Trophoblast cell (in vitro differentiated cells and primary cell): ENCODE data around the gene MVD.
A peak's percentile ranks its signal among the peaks of the same experiment; 100 is the strongest.

Experiments used
- DNase-seq, 2 donors: peaks; one replicate each; pipeline ENCODE4 v3.0.0-alpha.2; 2016
- H2AFZ ChIP-seq: 2 replicates; pipeline ENCODE4 v1.6.1; 2013; ENCODE audit warnings: low read length, moderate library complexity, mild to moderate bottlenecking; ENCODE audit not compliant: insufficient read depth, poor library complexity
- H2AK5ac ChIP-seq: 2 replicates; pipeline ENCODE4 v1.6.1; 2013; ENCODE audit warnings: mild to moderate bottlenecking, low read length
- H2BK120ac ChIP-seq: 2 replicates; pipeline ENCODE4 v1.6.1; 2013; ENCODE audit warnings: low read length, mild to moderate bottlenecking, moderate library complexity; ENCODE audit not compliant: insufficient read depth, poor library complexity
- H2BK12ac ChIP-seq: 2 replicates; pipeline ENCODE4 v1.6.1; 2013; ENCODE audit warnings: mild to moderate bottlenecking, low read length, moderate library complexity
- H2BK5ac ChIP-seq: 2 replicates; pipeline ENCODE4 v1.6.1; 2013; ENCODE audit warnings: low read length, low read depth, moderate library complexity, mild to moderate bottlenecking; ENCODE audit not compliant: poor library complexity
- H3K14ac ChIP-seq: 2 replicates; pipeline ENCODE4 v1.6.1; 2013; ENCODE audit warnings: mild to moderate bottlenecking, low read length
- H3K18ac ChIP-seq: 2 replicates; pipeline ENCODE4 v1.6.1; 2013; ENCODE audit warnings: mild to moderate bottlenecking, low read length
- H3K23ac ChIP-seq: 2 replicates; pipeline ENCODE4 v1.6.1; 2013; ENCODE audit warnings: low read length
- H3K27ac ChIP-seq: 2 replicates; pipeline ENCODE4 v1.5.1; 2013; ENCODE audit warnings: low read depth, mild to moderate bottlenecking, inconsistent platforms, low read length, moderate library complexity
- H3K27me3 ChIP-seq: 2 replicates; pipeline ENCODE4 v1.6.1; 2013; ENCODE audit warnings: inconsistent platforms, mild to moderate bottlenecking, low read length, moderate library complexity; ENCODE audit not compliant: insufficient read depth
- H3K36me3 ChIP-seq, 2 experiments: 1 replicate in 1 of 2; 2 replicates in 1 of 2; pipeline ENCODE4 v1.6.1; 2013; ENCODE audit warnings: low read length in 2 of 2, mild to moderate bottlenecking in 2 of 2, moderate library complexity in 1 of 2; ENCODE audit not compliant: insufficient read depth in 2 of 2, control insufficient read depth in 1 of 2
- H3K4ac ChIP-seq: 2 replicates; pipeline ENCODE4 v1.6.1; 2013; ENCODE audit warnings: low read depth, mild to moderate bottlenecking, low read length, moderate library complexity
- H3K4me1 ChIP-seq, 2 experiments: 1 replicate in 1 of 2; 2 replicates in 1 of 2; pipeline ENCODE4 v1.6.1; 2013; ENCODE audit warnings: low read length in 2 of 2, mild to moderate bottlenecking in 2 of 2, moderate library complexity in 1 of 2; ENCODE audit not compliant: insufficient read depth in 2 of 2, control insufficient read depth in 1 of 2
- H3K4me2 ChIP-seq: 2 replicates; pipeline ENCODE4 v1.6.1; 2013; ENCODE audit warnings: inconsistent platforms, mild to moderate bottlenecking, low read length, moderate library complexity
- H3K4me3 ChIP-seq: 2 replicates; pipeline ENCODE4 v1.5.1; 2013; ENCODE audit warnings: mild to moderate bottlenecking, low read depth, low read length, inconsistent platforms
- H3K79me1 ChIP-seq: one replicate; pipeline ENCODE4 v1.6.1; 2013; ENCODE audit warnings: low read length
- H3K79me2 ChIP-seq: 2 replicates; pipeline ENCODE4 v1.6.1; 2013; ENCODE audit warnings: low read length, mild to moderate bottlenecking; ENCODE audit not compliant: control insufficient read depth, insufficient read depth, poor library complexity
- H3K9ac ChIP-seq: 2 replicates; pipeline ENCODE4 v1.6.1; 2013; ENCODE audit warnings: mild to moderate bottlenecking, low read length
- H3K9me3 ChIP-seq: 2 replicates; pipeline ENCODE4 v1.6.1; 2013; ENCODE audit warnings: low read depth, mild to moderate bottlenecking, control low read depth, inconsistent platforms, low read length; ENCODE audit not compliant: insufficient read depth
- H4K12ac ChIP-seq: 2 replicates; pipeline ENCODE4 v1.6.1; 2013; ENCODE audit warnings: low read depth, mild to moderate bottlenecking, low read length, moderate library complexity
- H4K8ac ChIP-seq: 2 replicates; pipeline ENCODE4 v1.6.1; 2013; ENCODE audit warnings: low read depth, mild to moderate bottlenecking, low read length, moderate library complexity
- H4K91ac ChIP-seq: one replicate; pipeline ENCODE4 v1.6.1; 2013; ENCODE audit warnings: low read depth, mild to moderate bottlenecking, low read length, moderate library complexity
- WGBS: extraction: QIAGEN DNeasy Blood & Tissue Kit; methylation state at CpG from one replicate; pipeline ENCODE4 v1.1.7; 2013; ENCODE audit warnings: missing lambda C conversion rate; ENCODE audit not compliant: insufficient read length, insufficient coverage; ENCODE audit errors: extremely low coverage; 5-methylcytosine and 5-hydroxymethylcytosine counted together

MVD gene

GRCh38 chr16:88706965-88707826 is 44.3 kb upstream of the MVD start:
- Histone ChIP-seq H3K79me1 (peaks cover 2% of the 10 kb centered on the region), H2AFZ (no peak overlapping the region), H3K9ac (peak overlapping the region; percentile 91), H3K4me3 (peak overlapping the region; percentile 89), H2AK5ac (no peak overlapping the region), H3K4me1 (peaks cover 4 to 14% of the 10 kb centered on the region in 2 experiments), H3K79me2 (no peaks in the 10 kb centered on the region), H3K27ac (no peak overlapping the region), H4K12ac (peak overlapping the region; percentile 1), H3K4ac (no peak overlapping the region), H3K14ac (no peak overlapping the region), H4K8ac (peak overlapping the region; percentile 93), H3K18ac (no peak overlapping the region), H2BK12ac (no peak overlapping the region), H3K36me3 (peaks cover 12 to 18% of the 10 kb centered on the region in 2 experiments), H3K9me3 (no peaks in the 10 kb centered on the region), H2BK120ac (no peak overlapping the region), H3K27me3 (no peaks in the 10 kb centered on the region), H2BK5ac (no peak overlapping the region), H3K4me2 (peak overlapping the region; percentile 98), H3K23ac (no peak overlapping the region), H4K91ac (no peak overlapping the region)
- no peak for DNase-seq
- no CpG with 5 or more reads among the region's 17 CpGs for WGBS

DNA sequence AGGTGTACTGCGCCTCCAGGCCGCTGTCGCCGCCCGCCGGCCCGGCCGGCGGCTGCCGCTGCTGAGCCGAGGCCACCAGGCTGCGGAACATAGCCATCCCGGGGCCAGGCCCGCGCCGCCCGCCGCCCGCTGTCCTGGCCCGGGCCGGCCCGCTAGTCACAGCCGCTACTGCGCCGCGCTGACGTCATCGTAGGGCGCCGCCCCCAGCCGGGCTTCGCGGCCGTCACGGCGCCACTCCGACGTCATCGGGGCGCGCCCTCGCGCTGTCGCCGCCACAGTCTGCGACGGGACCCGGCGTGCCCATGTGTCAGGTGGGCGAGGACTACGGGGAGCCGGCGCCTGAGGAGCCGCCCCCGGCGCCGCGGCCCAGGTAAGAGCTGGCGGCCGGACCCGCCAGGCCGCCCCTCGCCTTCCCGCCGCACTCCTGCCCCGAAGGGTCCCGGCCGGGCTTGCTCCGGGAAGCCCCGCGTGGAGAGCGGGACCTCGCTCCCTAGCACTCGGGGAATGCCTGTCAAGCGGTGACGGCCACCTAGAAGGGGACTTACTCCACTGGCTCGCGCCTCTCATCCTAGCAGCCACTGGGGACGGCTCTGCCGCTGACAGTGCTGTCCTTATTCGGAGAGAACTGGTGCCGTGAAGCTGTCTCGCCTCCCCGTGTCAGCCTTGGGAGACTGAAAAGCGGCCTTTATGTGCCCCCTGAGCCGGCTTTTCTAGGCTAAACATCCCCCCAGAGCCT is 43.5 kb upstream of the MVD start, which contains the start of the genes CTU2 and RNF166:
Gene CTU2, plus strand, starts transcription at position 275 of the 736 bp plus-strand sequence. Its CDS starts 28 bp downstream, at position 303.
Gene RNF166, minus strand, starts transcription at position 180 of the 736 bp plus-strand sequence. Its CDS starts 83 bp downstream, at position 97.
- peak within 1 kb of the TSS; percentile 33 for H2BK120ac ChIP-seq
- peak within 1 kb of the TSS; percentile 1 for H4K12ac ChIP-seq
- no CpG with 5 or more reads among the region's 86 CpGs for WGBS

GRCh38 chr16:88705801-88706228 is 42.9 kb upstream of the MVD start:
- H3K27ac ChIP-seq: no peak overlapping the region
- H2BK5ac ChIP-seq: no peak overlapping the region
- no peaks in the 10 kb centered on the region for H3K27me3 ChIP-seq
- peak overlapping the region; percentile 87 for H2AFZ ChIP-seq
- H4K12ac ChIP-seq: no peak overlapping the region
- peak overlapping the region; percentile 87 for H3K4me2 ChIP-seq
- peak overlapping the region; percentile 75 for H4K8ac ChIP-seq
- peak overlapping the region; percentile 33 for H2BK120ac ChIP-seq
- peak overlapping the region; percentile 54 for H3K18ac ChIP-seq
- no CpG with 5 or more reads among the region's 57 CpGs for WGBS
- no peak overlapping the region for H2AK5ac ChIP-seq
- peaks cover 4 to 14% of the 10 kb centered on the region in 2 experiments for H3K4me1 ChIP-seq
- H3K4ac ChIP-seq: no peak overlapping the region
- H3K9ac ChIP-seq: peak overlapping the region; percentile 82
- H3K14ac ChIP-seq: peak overlapping the region; percentile 64
- no peaks in the 10 kb centered on the region for H3K9me3 ChIP-seq
- H3K23ac ChIP-seq: no peak overlapping the region
- DNase-seq: peak in 1 of 2 donors; percentile 19
- H2BK12ac ChIP-seq: no peak overlapping the region
- H3K79me2 ChIP-seq: no peaks in the 10 kb centered on the region
- H3K36me3 ChIP-seq: peaks cover 9 to 12% of the 10 kb centered on the region in 2 experiments
- peak overlapping the region; percentile 89 for H3K4me3 ChIP-seq
- H4K91ac ChIP-seq: no peak overlapping the region
- peaks cover 2% of the 10 kb centered on the region for H3K79me1 ChIP-seq

More for the DNA sequence above, 43.5 kb upstream of the MVD start, which contains the start of the genes CTU2 and RNF166:
- no peak within 1 kb of the TSS for H3K23ac ChIP-seq
- H3K4me3 ChIP-seq: peak within 1 kb of the TSS; percentile 89
- peak within 1 kb of the TSS; percentile 64 for H3K14ac ChIP-seq
- peaks cover 9 to 18% of the 10 kb centered on the region in 2 experiments for H3K36me3 ChIP-seq
- H3K9me3 ChIP-seq: no peaks in the 10 kb centered on the region
- H3K27me3 ChIP-seq: no peaks in the 10 kb centered on the region
- peak within 1 kb of the TSS; percentile 54 for H3K18ac ChIP-seq
- peaks cover 2% of the 10 kb centered on the region for H3K79me1 ChIP-seq
- H3K9ac ChIP-seq: peak within 1 kb of the TSS; percentile 91
- H4K8ac ChIP-seq: peak within 1 kb of the TSS; percentile 93
- H3K4ac ChIP-seq: peak within 1 kb of the TSS; percentile 1
- no peaks in the 10 kb centered on the region for H3K79me2 ChIP-seq
- peak within 1 kb of the TSS; percentile 87 for H2AFZ ChIP-seq
- peaks cover 4 to 14% of the 10 kb centered on the region in 2 experiments for H3K4me1 ChIP-seq
- peak within 1 kb of the TSS; percentile 3 for H4K91ac ChIP-seq
- no peak within 1 kb of the TSS for H2BK12ac ChIP-seq
- no peak within 1 kb of the TSS for H3K27ac ChIP-seq
- peak within 1 kb of the TSS; percentile 98 for H3K4me2 ChIP-seq
- no peak within 1 kb of the TSS for H2AK5ac ChIP-seq
- H2BK5ac ChIP-seq: no peak within 1 kb of the TSS
- DNase-seq: peak; percentile 88 to 97

DNA sequence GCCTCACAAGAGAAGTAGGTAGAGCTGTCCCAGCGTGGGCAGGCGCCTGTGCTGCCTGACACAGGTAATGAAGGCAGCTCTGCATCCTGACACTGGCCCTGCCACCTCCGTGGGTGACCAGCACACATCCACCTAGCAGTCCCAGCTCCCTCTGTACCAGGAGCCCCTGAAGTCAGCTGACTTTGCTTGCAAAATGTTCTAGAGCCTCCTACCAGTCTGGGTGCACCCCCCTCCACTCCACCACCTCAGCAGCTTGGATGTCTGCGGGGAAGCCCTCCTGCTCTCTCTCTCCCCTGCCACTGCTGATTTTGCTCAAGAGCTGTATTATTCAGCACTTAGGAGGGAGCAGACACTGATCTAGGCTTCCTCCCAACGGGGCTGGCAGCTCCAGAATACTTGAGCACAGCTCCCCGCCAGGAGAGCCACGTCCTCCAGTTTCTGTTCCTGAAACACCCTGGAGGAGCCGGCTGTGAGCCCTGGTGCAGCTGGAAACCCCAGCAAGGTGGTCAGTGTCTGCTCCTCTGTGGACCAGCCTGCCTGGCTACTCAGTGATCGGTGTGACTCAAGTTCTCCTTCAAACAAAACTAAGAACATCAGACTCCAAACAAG is 42.3 kb upstream of the MVD start:
- H2AFZ ChIP-seq: no peak overlapping the region

More for the DNA sequence above, 42.3 kb upstream of the MVD start:
- WGBS: no CpG with 5 or more reads among the region's 9 CpGs
- H3K27ac ChIP-seq: no peak overlapping the region
- no peak overlapping the region for H3K23ac ChIP-seq
- H3K14ac ChIP-seq: no peak overlapping the region
- no peak overlapping the region for H3K4ac ChIP-seq
- no peak overlapping the region for H2AK5ac ChIP-seq
- peak overlapping the region; percentile 87 for H3K4me2 ChIP-seq
- no peak overlapping the region for H3K9ac ChIP-seq
- H2BK5ac ChIP-seq: no peak overlapping the region
- H3K18ac ChIP-seq: no peak overlapping the region
- H4K8ac ChIP-seq: no peak overlapping the region
- H3K27me3 ChIP-seq: no peaks in the 10 kb centered on the region
- H3K79me1 ChIP-seq: peaks cover 2% of the 10 kb centered on the region
- H4K91ac ChIP-seq: no peak overlapping the region
- H3K4me1 ChIP-seq: peaks cover 4 to 14% of the 10 kb centered on the region in 2 experiments
- no peaks in the 10 kb centered on the region for H3K9me3 ChIP-seq
- H3K36me3 ChIP-seq: peaks cover 7 to 10% of the 10 kb centered on the region in 2 experiments
- H3K79me2 ChIP-seq: no peaks in the 10 kb centered on the region
- peak in 1 of 2 donors; percentile 13 for DNase-seq
- H2BK12ac ChIP-seq: no peak overlapping the region
- no peak overlapping the region for H3K4me3 ChIP-seq
- H4K12ac ChIP-seq: no peak overlapping the region
- no peak overlapping the region for H2BK120ac ChIP-seq
